ENCODE results near the gene FGF18. TPM values are rescaled to one million over a fixed set of nuclear protein-coding genes. Genes with fewer than 3 reads are reported as not detected.

The FGF18 gene
- total and polyA plus RNA-seq, 10 of the 15 experiments (the other 5 are each of a cell fraction or from before 2014, with no cell fraction given): 0.03 to 0.10 (median 0.06) TPM; not detected in 5

- Histone ChIP-seq H2AFZ (ENCODE audit: control insufficient read depth, low read depth, low read length) (no peak overlapping the region), H3K36me3 (ENCODE audit: control insufficient read depth in 2 of 2, insufficient read depth in 2 of 2, low read length in 1 of 2) (peaks cover 11 to 40% of the 10 kb centered on the region in 2 experiments), H3K79me2 (ENCODE audit: control insufficient read depth, insufficient read depth, low read length) (peaks cover 27% of the 10 kb centered on the region), H3K9ac (ENCODE audit: control insufficient read depth, insufficient read depth, low read length) (no peak overlapping the region), H3K4me1 (ENCODE audit: control insufficient read depth, insufficient read depth, low read length) (no peaks in the 10 kb centered on the region), H4K20me1 (ENCODE audit: control insufficient read depth, insufficient read depth) (peaks cover 4% of the 10 kb centered on the region), H3K27me3 (replicated peaks in 1 of 2; ENCODE audit: control insufficient read depth in 2 of 2, insufficient read depth in 2 of 2, low read length in 1 of 2) (no peaks in the 10 kb centered on the region), H3K4me3 (no peak overlapping the region), H3K27ac (ENCODE audit: control insufficient read depth, insufficient read depth) (no peak overlapping the region), H3K9me3 (replicated peaks; ENCODE audit: control insufficient read depth, insufficient read depth, low read length) (no peaks in the 10 kb centered on the region; the same call in 2 of the 3 replicates), H3K4me2 (ENCODE audit: control insufficient read depth, insufficient read depth) (no peak overlapping the region)
- BruUV-seq (replicated peaks): TSS peak; percentile 3
- ATAC-seq (peak; percentile 61), FAIRE-seq (no peak), DNase-seq (ENCODE audit: low read depth, low spot score) (no peak)
- POLR2A ChIA-PET: interaction anchor here (1.4 to 1.5 kb wide), 2 partner anchors 16 to 18 kb away, joined by 5 read pairs; partner anchors contain the start of gene NPM1
- CTCF ChIA-PET: interaction anchor here (0.6 to 2.0 kb wide), 5 partner anchors 8 to 777 kb away, joined by 3 to 11 read pairs (median 5); partner anchors contain the start of gene NPM1
- intact Hi-C loops (cut with micrococcal nuclease; ENCODE audit: unreplicated experiment): no loop called here
- RAD21 ChIA-PET (ENCODE audit: unreplicated experiment): interaction anchor here (0.9 to 1.3 kb wide), 2 partner anchors 10 to 661 kb away, joined by 3 read pairs; no protein-coding TSS in a partner anchor
- SMC1A ChIA-PET (ENCODE audit: uncharacterized antibody, unreplicated experiment): interaction anchor here (1.7 kb wide), 1 partner anchor 506 kb away, joined by 3 read pairs; no protein-coding TSS in a partner anchor
- in situ Hi-C loops (cut with MboI): loop anchor here (25.0 kb wide), 1 partner anchor 882 kb away; the partner anchor contains the start of gene UBTD2
- TF ChIP-seq CTCF (IDR thresholded peaks at IDR 0.05 in 2 of 3, conservative IDR thresholded peaks at IDR 0.05 in 1 of 3; ENCODE audit: control insufficient read depth in 2 of 3, extremely low read depth in 1 of 3, insufficient read depth in 1 of 3, low read depth in 3 of 3, low read length in 3 of 3) (peak; percentile 18 to 36 (median 32); a peak in 2 of 6 replicates), CHD2 (IDR thresholded peaks at IDR 0.05; ENCODE audit: borderline replicate concordance, low read depth, low read length) (no peak), FOXM1 (IDR thresholded peaks at IDR 0.05; ENCODE audit: low read depth, low read length) (no peak)
- 65% methylated on average over 3 of the region's 3 CpGs for WGBS (ENCODE audit: insufficient coverage, insufficient replicate concordance, low lambda C conversion rate, missing lambda C conversion rate)
Measured at GRCh38 chr5:171405615-171406014, 13.8 kb upstream of the FGF18 start.

GRCh38 chr5:171407234-171407633, 12.2 kb upstream of the FGF18 start:
- TF ChIP-seq MYC (IDR thresholded peaks at IDR 0.05; ENCODE audit: insufficient read depth, insufficient read length, insufficient replicate concordance, low read length, severe bottlenecking): no peak
- FAIRE-seq (no peak), DNase-seq (ENCODE audit: low read depth, low spot score) (no peak), ATAC-seq (no peak)
- RAD21 ChIA-PET (ENCODE audit: unreplicated experiment): no interaction called here
- H3K9ac ChIP-seq (ENCODE audit: control insufficient read depth, insufficient read depth, low read length): no peak overlapping the region
- no peaks in the 10 kb centered on the region for H3K4me1 ChIP-seq (ENCODE audit: control insufficient read depth, insufficient read depth, low read length)
- WGBS (ENCODE audit: insufficient coverage, insufficient replicate concordance, low lambda C conversion rate, missing lambda C conversion rate): 94% methylated on average over 4 of the region's 4 CpGs
- no peak overlapping the region for H3K27ac ChIP-seq (ENCODE audit: control insufficient read depth, insufficient read depth)
- no peaks in the 10 kb centered on the region for H3K27me3 ChIP-seq (replicated peaks in 1 of 2; ENCODE audit: control insufficient read depth in 2 of 2, insufficient read depth in 2 of 2, low read length in 1 of 2)
- TSS peak; percentile 12 for BruUV-seq (replicated peaks)
- intact Hi-C loops (cut with micrococcal nuclease; ENCODE audit: unreplicated experiment) (no loop called here), in situ Hi-C loops (cut with MboI) (loop anchor here (25.0 kb wide), 1 partner anchor 880 kb away; the partner anchor contains the start of gene UBTD2)
- POLR2A ChIA-PET: no interaction called here
- H3K9me3 ChIP-seq (replicated peaks; ENCODE audit: control insufficient read depth, insufficient read depth, low read length): no peaks in the 10 kb centered on the region
- SMC1A ChIA-PET (ENCODE audit: uncharacterized antibody, unreplicated experiment): no interaction called here
- no peak overlapping the region for H2AFZ ChIP-seq (ENCODE audit: control insufficient read depth, low read depth, low read length)
- CTCF ChIA-PET: interaction anchor here (1.7 kb wide), 1 partner anchor 18 kb away, joined by 6 read pairs; no protein-coding TSS in a partner anchor
- H3K4me3 ChIP-seq: no peak overlapping the region
- H3K36me3 ChIP-seq (ENCODE audit: control insufficient read depth in 2 of 2, insufficient read depth in 2 of 2, low read length in 1 of 2): peaks cover 4 to 39% of the 10 kb centered on the region in 2 experiments
- peaks cover 16% of the 10 kb centered on the region for H3K79me2 ChIP-seq (ENCODE audit: control insufficient read depth, insufficient read depth, low read length)
- H4K20me1 ChIP-seq (ENCODE audit: control insufficient read depth, insufficient read depth): peaks cover 4% of the 10 kb centered on the region
- no peak overlapping the region for H3K4me2 ChIP-seq (ENCODE audit: control insufficient read depth, insufficient read depth)
